GM15510 (cell line): ENCODE data around the gene AHNAK2.

ENCODE experiments used
- POLR2A ChIP-seq: IDR thresholded peaks from 3 replicates; pipeline ENCODE4 v1.6.1; 2011; ENCODE audit warnings: borderline replicate concordance; ENCODE audit not compliant: insufficient read length; ENCODE audit errors: extremely low read depth

AHNAK2 gene

GRCh38 chr14:104998801-104999200, 20.6 kb upstream of the AHNAK2 start:
- no peak for TF ChIP-seq POLR2A

DNA sequence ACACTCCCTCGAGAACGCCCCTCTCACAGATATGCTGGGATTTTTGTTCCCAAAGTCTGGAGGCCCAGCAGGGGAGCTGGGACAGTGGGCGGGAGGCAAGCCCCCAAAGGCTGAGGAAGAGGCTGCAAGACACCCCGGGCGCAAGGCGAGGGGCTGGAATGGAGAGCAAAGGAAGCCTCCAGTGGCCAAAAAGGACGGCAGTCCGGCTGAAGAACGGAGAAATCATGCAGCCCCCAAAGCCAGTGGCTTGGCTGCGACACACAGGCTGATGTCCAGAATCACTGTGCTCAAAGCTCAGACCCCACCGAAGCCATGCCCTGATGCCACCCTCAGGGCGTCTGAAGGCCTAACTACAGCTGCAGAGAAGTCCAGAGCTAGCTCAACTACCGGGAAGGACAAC, 18.3 kb upstream of the AHNAK2 start:
- no peak for TF ChIP-seq POLR2A

GRCh38 chr14:104996032-104996431, 17.9 kb upstream of the AHNAK2 start:
- TF ChIP-seq POLR2A, result no peak

GRCh38 chr14:104994978-104995377, 16.8 kb upstream of the AHNAK2 start:
- TF ChIP-seq POLR2A, result no peak

GRCh38 chr14:104993808-104994591, 15.8 kb upstream of the AHNAK2 start:
- TF ChIP-seq POLR2A, result no peak

DNA sequence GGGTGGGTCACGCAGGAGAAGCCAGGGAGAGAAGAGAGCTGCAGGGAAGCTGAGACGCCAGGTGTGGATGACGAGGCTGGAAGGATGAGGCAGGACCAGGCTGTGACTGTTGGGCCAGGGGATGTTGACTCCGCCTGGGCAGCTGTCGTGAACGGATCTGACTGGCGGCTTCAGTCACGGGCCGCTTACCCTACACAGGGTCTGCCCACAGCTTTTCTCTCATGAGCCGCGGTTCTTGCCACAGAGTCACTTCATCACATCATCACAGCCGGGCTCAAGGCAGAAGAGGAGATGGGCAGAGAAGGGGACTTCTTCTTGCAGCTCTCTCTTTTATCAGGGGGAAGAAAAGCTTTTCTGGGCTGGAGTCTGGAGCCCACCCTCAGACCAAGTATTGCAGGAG, 15.1 kb upstream of the AHNAK2 start:
- TF ChIP-seq POLR2A, result no peak

- TF ChIP-seq POLR2A, result no peak
These were observed 14.3 kb upstream of the AHNAK2 start for GRCh38 chr14:104992501-104992900.

- TF ChIP-seq POLR2A, result no peak
These were observed 13.7 kb upstream of the AHNAK2 start for GRCh38 chr14:104991896-104992230.

DNA sequence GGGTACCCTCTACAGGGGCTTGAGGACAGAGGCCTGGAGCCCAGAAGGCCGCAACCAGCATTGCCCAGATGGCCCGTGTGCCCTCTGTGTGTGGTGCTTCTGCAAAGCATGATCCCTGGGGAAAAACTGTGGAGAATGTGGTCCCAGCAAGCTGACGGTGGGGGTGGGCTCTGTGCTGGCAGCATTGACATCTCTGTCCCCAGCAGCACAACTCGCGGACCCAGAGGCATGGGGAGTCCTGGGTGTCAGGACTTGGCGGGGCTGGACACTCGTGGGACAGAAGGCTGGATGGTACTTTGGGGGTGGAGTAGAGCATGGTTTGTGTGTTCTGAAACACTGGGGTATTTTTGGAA, 11.8 kb upstream of the AHNAK2 start:
- TF ChIP-seq POLR2A, result no peak

DNA sequence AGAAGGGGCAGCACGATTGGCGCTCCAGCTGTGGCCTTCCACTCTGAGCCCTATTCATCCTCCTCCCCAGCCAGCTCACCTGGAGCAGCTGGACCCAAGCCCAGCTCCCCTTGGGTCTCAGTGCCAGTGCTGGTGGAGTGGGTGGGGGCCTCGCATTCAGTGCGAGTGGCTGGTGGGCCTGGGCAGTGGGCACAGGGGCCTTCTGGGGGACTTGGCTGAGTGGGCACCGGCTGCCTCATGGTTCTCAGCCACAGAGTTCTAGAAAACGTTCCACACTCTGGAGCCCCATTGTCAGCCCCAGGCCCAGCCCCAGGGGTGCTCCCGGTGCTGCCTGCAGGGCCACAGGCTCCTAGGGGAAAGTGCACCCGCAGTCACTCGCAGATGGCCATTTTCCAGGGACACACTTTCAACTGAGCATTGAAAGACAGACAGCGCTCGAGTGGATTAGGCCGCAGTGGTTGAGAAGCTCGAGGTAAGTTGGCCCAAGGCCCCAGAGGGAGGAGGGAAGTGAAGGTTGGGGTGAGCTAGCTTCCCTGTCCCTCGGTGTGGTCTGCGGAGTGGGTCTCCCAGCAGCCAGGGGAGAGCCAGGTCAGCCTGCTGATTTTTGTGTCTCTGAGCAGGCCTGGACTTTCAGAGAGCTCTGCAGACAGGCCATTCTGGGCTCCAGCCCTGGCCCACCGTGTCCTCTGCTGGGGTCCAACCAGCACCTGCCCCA, 11.2 kb upstream of the AHNAK2 start:
- TF ChIP-seq POLR2A, result no peak

- TF ChIP-seq POLR2A, result no peak
These were observed 8.5 kb upstream of the AHNAK2 start for GRCh38 chr14:104986487-104987164.

- peak; percentile 16 for TF ChIP-seq POLR2A
These were observed 7.7 kb upstream of the AHNAK2 start, which contains the start of gene CLBA1 for GRCh38 chr14:104985675-104986486. CLBA1 (plus strand) TSS chr14:104985788; CDS start chr14:104986432, 644 bp downstream.

- TF ChIP-seq POLR2A, result no peak
These were observed 6.1 kb upstream of the AHNAK2 start for GRCh38 chr14:104984056-104984894.

DNA sequence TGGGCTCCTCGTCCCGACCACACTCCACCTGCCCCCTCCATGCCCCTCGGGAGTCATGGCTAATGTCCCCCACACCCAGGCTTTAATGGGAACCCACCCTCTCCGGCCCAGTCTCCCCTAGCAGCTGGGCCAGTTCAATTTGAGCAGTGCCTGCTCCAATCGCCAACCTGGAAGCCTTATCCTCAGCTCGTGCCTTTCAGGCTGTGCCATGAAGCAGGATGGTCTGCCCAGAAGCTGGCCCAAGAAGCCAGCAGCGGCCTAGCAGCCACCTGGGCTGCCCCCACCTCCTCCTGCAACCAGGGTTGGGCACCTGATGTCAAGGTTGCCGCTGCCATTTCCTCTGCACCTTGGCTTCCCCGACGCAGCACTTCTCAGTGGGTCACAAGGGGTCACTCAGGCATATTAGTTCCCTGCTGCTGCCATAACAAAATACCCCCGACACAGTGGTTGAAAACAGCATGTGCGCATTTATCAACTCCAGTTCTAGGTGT, 5.1 kb upstream of the AHNAK2 start:
- TF ChIP-seq POLR2A, result no peak

GRCh38 chr14:104982548-104983230, 4.5 kb upstream of the AHNAK2 start:
- no peak for TF ChIP-seq POLR2A
